ENCODE results near the gene SRPK2. TPM values are rescaled to one million over a fixed set of nuclear protein-coding genes. Genes with fewer than 3 reads are reported as not detected.
"Not testable (repeated sequence)": the region's sequence is repeated elsewhere in the genome, so short reads cannot be mapped to it uniquely, and the experiment has no call there.

Gene SRPK2
- total and polyA plus RNA-seq, 7 donors, result 12.0 to 57.6 (median 42.9) TPM

GRCh38 chr7:105238198-105238765 lies 150.4 kb downstream of the SRPK2 start:
- H3K36me3 ChIP-seq, result no peaks in the 10 kb centered on the region

GRCh38 chr7:105234886-105235285 lies 153.8 kb downstream of the SRPK2 start:
- TF ChIP-seq POLR2A (IDR thresholded peaks at IDR 0.05), result no peak
- no peak for TF ChIP-seq EP300 (IDR thresholded peaks at IDR 0.05)
- TF ChIP-seq CTCF (IDR thresholded peaks at IDR 0.05), result no peak
- no peak for TF ChIP-seq POLR2AphosphoS5 (IDR thresholded peaks at IDR 0.05)
- intact Hi-C loops (cut with DNase I), result no loop called here
- DNase-seq, result no peak
- whole genome bisulfite sequencing, 2 donors, result 92 to 95% methylated on average over 4 of the region's 4 CpGs
- H3K36me3 ChIP-seq, result no peaks in the 10 kb centered on the region
- no peak overlapping the region for H3K4me3 ChIP-seq
- peaks cover 0 to 31% (median 20%) of the 10 kb centered on the region in 4 donors for H3K4me1 ChIP-seq
- H3K27ac ChIP-seq, result no peak overlapping the region
- no peaks in the 10 kb centered on the region for H3K27me3 ChIP-seq
- no peaks in the 10 kb centered on the region for H3K9me3 ChIP-seq

More at GRCh38 chr7:105238198-105238765, 150.4 kb downstream of the SRPK2 start:
- H3K27me3 ChIP-seq, result no peaks in the 10 kb centered on the region
- no peak overlapping the region for H3K27ac ChIP-seq
- intact Hi-C loops (cut with DNase I), result no loop called here
- no peak overlapping the region for H3K4me3 ChIP-seq
- no peaks in the 10 kb centered on the region for H3K9me3 ChIP-seq
- 95 to 96% methylated on average over 5 of the region's 5 CpGs for WGBS, 2 donors
- DNase-seq, result no peak
- TF ChIP-seq POLR2A (IDR thresholded peaks at IDR 0.05) (no peak), POLR2AphosphoS5 (IDR thresholded peaks at IDR 0.05) (no peak), CTCF (IDR thresholded peaks at IDR 0.05) (no peak), EP300 (IDR thresholded peaks at IDR 0.05) (no peak)
- H3K4me1 ChIP-seq, result peaks cover 0 to 48% (median 28%) of the 10 kb centered on the region in 4 donors

- H3K4me3 ChIP-seq; H3K9me3 ChIP-seq; H3K27me3 ChIP-seq; H3K27ac ChIP-seq; H3K36me3 ChIP-seq; intact Hi-C loops (cut with DNase I); DNase-seq: not testable (repeated sequence)
- 93 to 94% methylated on average over 6 of the region's 6 CpGs for WGBS, 2 donors
- H3K4me1 ChIP-seq, result peaks cover 0 to 23% (median 12%) of the 10 kb centered on the region in 4 donors
Measured at GRCh38 chr7:105232829-105233291, 155.9 kb downstream of the SRPK2 start.

- Histone ChIP-seq H3K4me1 (peaks cover 0 to 11% (median 1%) of the 10 kb centered on the region in 4 donors), H3K27me3 (no peaks in the 10 kb centered on the region), H3K4me3 (no peak overlapping the region), H3K9me3 (no peaks in the 10 kb centered on the region), H3K27ac (no peak overlapping the region), H3K36me3 (no peaks in the 10 kb centered on the region)
- TF ChIP-seq EP300 (IDR thresholded peaks at IDR 0.05), result no peak
- TF ChIP-seq POLR2A (IDR thresholded peaks at IDR 0.05), result no peak
- TF ChIP-seq CTCF (IDR thresholded peaks at IDR 0.05), result no peak
- TF ChIP-seq POLR2AphosphoS5 (IDR thresholded peaks at IDR 0.05), result no peak
- WGBS, 2 donors, result 57 to 74% methylated on average over 3 of the region's 3 CpGs
- intact Hi-C loops (cut with DNase I), result no loop called here
- no peak for DNase-seq
Measured at GRCh38 chr7:105230486-105230885, 158.2 kb downstream of the SRPK2 start.

- intact Hi-C loops (cut with DNase I), result no loop called here
Measured at GRCh38 chr7:105229641-105230040, 159.1 kb downstream of the SRPK2 start.

More at GRCh38 chr7:105229641-105230040, 159.1 kb downstream of the SRPK2 start:
- Histone ChIP-seq H3K4me1 (peaks cover 0 to 20% (median 10%) of the 10 kb centered on the region in 4 donors), H3K36me3 (no peaks in the 10 kb centered on the region), H3K27ac (no peak overlapping the region), H3K27me3 (no peaks in the 10 kb centered on the region), H3K4me3 (no peak overlapping the region), H3K9me3 (no peaks in the 10 kb centered on the region)
- no peak for DNase-seq
- 90 to 95% methylated on average over 5 of the region's 5 CpGs for WGBS, 2 donors
- TF ChIP-seq CTCF (IDR thresholded peaks at IDR 0.05), result no peak
- TF ChIP-seq POLR2A (IDR thresholded peaks at IDR 0.05), result no peak
- no peak for TF ChIP-seq EP300 (IDR thresholded peaks at IDR 0.05)
- TF ChIP-seq POLR2AphosphoS5 (IDR thresholded peaks at IDR 0.05), result no peak

All from sigmoid colon (tissue), 7 donors.